Measurements from ENCODE around the gene DPP10. TPM values are rescaled to one million over a fixed set of nuclear protein-coding genes. Genes with fewer than 3 reads are reported as not detected.

Gene DPP10
- total RNA-seq, 1 donor from 2014 or later, result 15.1 TPM

- H3K27me3 Mint-ChIP-seq (ENCODE audit: unreplicated experiment), result no peaks in the 10 kb centered on the region
- H3K4me3 Mint-ChIP-seq (ENCODE audit: unreplicated experiment), result no peak overlapping the region
- no peaks in the 10 kb centered on the region for H3K4me1 Mint-ChIP-seq (ENCODE audit: low read depth, unreplicated experiment)
- DNase-seq, result no peak
- TF ChIP-seq CTCF (IDR thresholded peaks at IDR 0.05; ENCODE audit: partially characterized antibody, unreplicated experiment), result no peak
- no peak overlapping the region for H3K27ac Mint-ChIP-seq (ENCODE audit: unreplicated experiment)
- H3K36me3 Mint-ChIP-seq (ENCODE audit: unreplicated experiment), result no peaks in the 10 kb centered on the region
- H3K9me3 Mint-ChIP-seq (ENCODE audit: unreplicated experiment), result no peaks in the 10 kb centered on the region
Measured at GRCh38 chr2:115529627-115530026, 1087.2 kb downstream of the DPP10 start.

GRCh38 chr2:115533081-115533480 is 1090.6 kb downstream of the DPP10 start:
- no peak for TF ChIP-seq CTCF (IDR thresholded peaks at IDR 0.05; ENCODE audit: partially characterized antibody, unreplicated experiment)
- Mint-ChIP-seq H3K36me3 (ENCODE audit: unreplicated experiment) (no peaks in the 10 kb centered on the region), H3K9me3 (ENCODE audit: unreplicated experiment) (no peaks in the 10 kb centered on the region), H3K4me3 (ENCODE audit: unreplicated experiment) (no peak overlapping the region), H3K4me1 (ENCODE audit: low read depth, unreplicated experiment) (no peaks in the 10 kb centered on the region), H3K27me3 (ENCODE audit: unreplicated experiment) (no peaks in the 10 kb centered on the region), H3K27ac (ENCODE audit: unreplicated experiment) (no peak overlapping the region)
- DNase-seq, result no peak

- no peaks in the 10 kb centered on the region for H3K36me3 Mint-ChIP-seq (ENCODE audit: unreplicated experiment)
- no peaks in the 10 kb centered on the region for H3K4me1 Mint-ChIP-seq (ENCODE audit: low read depth, unreplicated experiment)
- H3K4me3 Mint-ChIP-seq (ENCODE audit: unreplicated experiment), result no peak overlapping the region
- DNase-seq, result no peak
- TF ChIP-seq CTCF (IDR thresholded peaks at IDR 0.05; ENCODE audit: partially characterized antibody, unreplicated experiment), result peak; percentile 36
- H3K27ac Mint-ChIP-seq (ENCODE audit: unreplicated experiment), result no peak overlapping the region
- no peaks in the 10 kb centered on the region for H3K9me3 Mint-ChIP-seq (ENCODE audit: unreplicated experiment)
- H3K27me3 Mint-ChIP-seq (ENCODE audit: unreplicated experiment), result no peaks in the 10 kb centered on the region
Measured at GRCh38 chr2:115541814-115542213, 1099.4 kb downstream of the DPP10 start.

- Mint-ChIP-seq H3K9me3 (ENCODE audit: unreplicated experiment) (no peaks in the 10 kb centered on the region), H3K36me3 (ENCODE audit: unreplicated experiment) (no peaks in the 10 kb centered on the region), H3K27ac (ENCODE audit: unreplicated experiment) (no peak overlapping the region), H3K27me3 (ENCODE audit: unreplicated experiment) (no peaks in the 10 kb centered on the region), H3K4me1 (ENCODE audit: low read depth, unreplicated experiment) (no peaks in the 10 kb centered on the region), H3K4me3 (ENCODE audit: unreplicated experiment) (no peak overlapping the region)
- TF ChIP-seq CTCF (IDR thresholded peaks at IDR 0.05; ENCODE audit: partially characterized antibody, unreplicated experiment), result no peak
- no peak for DNase-seq
Measured at GRCh38 chr2:115542331-115542730, 1099.9 kb downstream of the DPP10 start.

- no peak for DNase-seq
- H3K27ac Mint-ChIP-seq (ENCODE audit: unreplicated experiment), result no peak overlapping the region
Measured at GRCh38 chr2:115543024-115543423, 1100.6 kb downstream of the DPP10 start.

More at GRCh38 chr2:115543024-115543423, 1100.6 kb downstream of the DPP10 start:
- H3K36me3 Mint-ChIP-seq (ENCODE audit: unreplicated experiment), result no peaks in the 10 kb centered on the region
- H3K4me1 Mint-ChIP-seq (ENCODE audit: low read depth, unreplicated experiment), result no peaks in the 10 kb centered on the region
- H3K4me3 Mint-ChIP-seq (ENCODE audit: unreplicated experiment), result no peak overlapping the region
- TF ChIP-seq CTCF (IDR thresholded peaks at IDR 0.05; ENCODE audit: partially characterized antibody, unreplicated experiment), result no peak
- H3K27me3 Mint-ChIP-seq (ENCODE audit: unreplicated experiment), result no peaks in the 10 kb centered on the region
- H3K9me3 Mint-ChIP-seq (ENCODE audit: unreplicated experiment), result no peaks in the 10 kb centered on the region
